Mammary epithelial cell (primary cell): Measurements from ENCODE around the gene APOA4.

ENCODE experiments used
- EZH2 ChIP-seq: IDR thresholded peaks from 2 replicates; pipeline ENCODE4 v1.6.1; 2012; ENCODE audit warnings: low read length, inconsistent platforms, borderline replicate concordance
- TF ChIP-seq, protein P1 (sequence below), 2 donors: IDR thresholded peaks in 1 of 2; conservative IDR thresholded peaks in 1 of 2; 2 replicates each; pipeline ENCODE4 v1.5.1; 2011 to 2012; ENCODE audit warnings: inconsistent platforms in 2 of 2, low read length in 2 of 2, mild to moderate bottlenecking in 2 of 2, control low read depth in 1 of 2, low read depth in 1 of 2; ENCODE audit not compliant: insufficient read depth in 1 of 2; ENCODE audit errors: extremely low read depth in 1 of 2

DNA sequence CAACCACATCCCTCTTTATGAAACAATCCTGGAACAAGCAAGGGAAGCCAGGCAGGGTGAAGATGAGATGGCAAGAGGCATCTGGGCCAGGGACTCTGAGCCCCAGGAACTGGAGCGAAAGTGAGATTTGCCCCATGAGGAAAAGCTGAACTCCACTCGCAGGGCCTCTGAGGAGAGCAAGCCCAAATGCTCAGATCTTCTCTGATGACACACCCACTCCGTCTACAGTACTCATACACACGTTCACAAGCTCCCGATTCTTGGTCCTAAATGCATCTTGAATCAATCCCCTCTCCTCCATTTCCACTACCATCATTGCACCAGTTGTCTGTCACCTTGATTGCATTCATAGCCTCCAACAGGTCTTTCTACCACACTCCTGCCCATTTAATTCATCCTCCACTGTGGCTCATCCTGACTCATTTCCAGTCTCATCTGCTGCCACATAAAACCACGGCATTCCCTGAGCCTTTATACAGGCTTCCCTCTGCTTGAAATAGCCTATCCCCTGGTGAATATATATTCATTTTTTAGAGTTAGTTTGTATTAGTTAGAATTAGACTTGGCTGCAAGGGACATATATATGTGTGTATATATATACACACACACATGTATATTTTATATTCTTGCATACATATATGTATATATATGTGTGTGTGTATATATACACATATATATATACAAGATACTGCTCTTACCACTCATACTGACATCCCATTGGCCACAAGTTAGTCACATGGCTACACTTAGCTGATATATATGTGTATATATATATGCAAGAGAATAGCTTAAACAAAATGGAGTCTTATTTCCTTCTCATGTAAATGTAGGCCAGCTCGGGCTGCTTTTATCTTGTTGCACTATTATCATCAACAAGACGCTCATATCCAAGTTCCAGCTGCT is 30.0 kb downstream of the APOA4 start:
- TF ChIP-seq, protein P1, sequence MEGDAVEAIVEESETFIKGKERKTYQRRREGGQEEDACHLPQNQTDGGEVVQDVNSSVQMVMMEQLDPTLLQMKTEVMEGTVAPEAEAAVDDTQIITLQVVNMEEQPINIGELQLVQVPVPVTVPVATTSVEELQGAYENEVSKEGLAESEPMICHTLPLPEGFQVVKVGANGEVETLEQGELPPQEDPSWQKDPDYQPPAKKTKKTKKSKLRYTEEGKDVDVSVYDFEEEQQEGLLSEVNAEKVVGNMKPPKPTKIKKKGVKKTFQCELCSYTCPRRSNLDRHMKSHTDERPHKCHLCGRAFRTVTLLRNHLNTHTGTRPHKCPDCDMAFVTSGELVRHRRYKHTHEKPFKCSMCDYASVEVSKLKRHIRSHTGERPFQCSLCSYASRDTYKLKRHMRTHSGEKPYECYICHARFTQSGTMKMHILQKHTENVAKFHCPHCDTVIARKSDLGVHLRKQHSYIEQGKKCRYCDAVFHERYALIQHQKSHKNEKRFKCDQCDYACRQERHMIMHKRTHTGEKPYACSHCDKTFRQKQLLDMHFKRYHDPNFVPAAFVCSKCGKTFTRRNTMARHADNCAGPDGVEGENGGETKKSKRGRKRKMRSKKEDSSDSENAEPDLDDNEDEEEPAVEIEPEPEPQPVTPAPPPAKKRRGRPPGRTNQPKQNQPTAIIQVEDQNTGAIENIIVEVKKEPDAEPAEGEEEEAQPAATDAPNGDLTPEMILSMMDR (conservative IDR thresholded peaks at IDR 0.05 in 1 of 2, IDR thresholded peaks at IDR 0.05 in 1 of 2; ENCODE audit: extremely low read depth in 1 of 2, insufficient read depth in 1 of 2, low read depth in 1 of 2, low read length in 2 of 2): no peak
- TF ChIP-seq EZH2: no peak
